Body of pancreas (tissue), 4 donors: ENCODE results near the gene GLI2. TPM values are rescaled to one million over a fixed set of nuclear protein-coding genes. Genes with fewer than 3 reads are reported as not detected.

Experiments
- ATAC-seq: fragments of 150-250 bp; one replicate; pipeline ENCODE4 v1.9.1; 2016
- DNase-seq, 4 donors: peaks; one replicate each; pipeline ENCODE4 v3.0.0-alpha.2; 2019
- H3K27ac ChIP-seq, 4 donors: fragments of 200-600 bp; sonication (generic); 1 replicate in 3 of 4; 2 replicates in 1 of 4; pipeline versions ENCODE4 v1.5.1 to v1.6.1; 2016 to 2019; ENCODE audit warnings: mild to moderate bottlenecking in 1 of 4, mixed read lengths in 1 of 4, moderate library complexity in 1 of 4
- H3K27me3 ChIP-seq, 2 donors: fragments of 200-600 bp; sonication (generic); one replicate each; pipeline ENCODE4 v1.6.0; 2016; ENCODE audit warnings: mild to moderate bottlenecking in 1 of 2
- H3K36me3 ChIP-seq, 2 donors: fragments of 200-600 bp; sonication (generic); replicated peaks in 1 of 2; 2 replicates each; pipeline ENCODE4 v1.5.1; 2016; ENCODE audit warnings: low read depth in 2 of 2; ENCODE audit not compliant: insufficient read depth in 1 of 2
- H3K4me1 ChIP-seq: fragments of 200-600 bp; sonication (generic); one replicate; pipeline ENCODE4 v1.6.0; 2016
- H3K4me3 ChIP-seq, 2 donors: fragments of 200-600 bp; sonication (generic); 1 replicate in 1 of 2; 2 replicates in 1 of 2; pipeline ENCODE4 v1.5.1; 2016 to 2019
- H3K9me3 ChIP-seq, 3 donors: fragments of 200-600 bp; sonication (generic); 1 replicate in 2 of 3; 2 replicates in 1 of 3; pipeline ENCODE4 v1.5.1; 2016
- POLR2A ChIP-seq, 3 donors: fragments of 450-650 bp; IDR thresholded peaks; one replicate each; pipeline ENCODE4 v1.6.1; 2016; ENCODE audit warnings: antibody characterized with exemption in 3 of 3, mild to moderate bottlenecking in 2 of 3
- WGBS, 2 donors: methylation state at CpG; one replicate each; pipeline ENCODE4 v1.1.5; 2017; 5-methylcytosine and 5-hydroxymethylcytosine counted together
- intact Hi-C: fragments of 100-400 bp; cut with DNase I; formaldehyde crosslinking; loops from one replicate; pipeline ENCODE4 v1.15.1; 2023
- total RNA-seq, 2 donors: library from RNA; depleted of rRNA; stranded (reverse); fragments of >200 nt; gene quantifications; one replicate each; pipeline ENCODE4 v1.1.0, GENCODE V29; 2016
- TF ChIP-seq, protein P1 (sequence below), 7 experiments: fragments of 450-650 bp in 4 of 7; fragments of 200-600 bp in 3 of 7; sonication (generic) in 3 of 7; IDR thresholded peaks; one replicate each; pipeline ENCODE4 v1.5.1; 2016 to 2019; ENCODE audit warnings: antibody characterized with exemption in 7 of 7

GLI2 gene
- total RNA-seq, 2 donors from 2014 or later, result 1.0 to 1.3 TPM

DNA sequence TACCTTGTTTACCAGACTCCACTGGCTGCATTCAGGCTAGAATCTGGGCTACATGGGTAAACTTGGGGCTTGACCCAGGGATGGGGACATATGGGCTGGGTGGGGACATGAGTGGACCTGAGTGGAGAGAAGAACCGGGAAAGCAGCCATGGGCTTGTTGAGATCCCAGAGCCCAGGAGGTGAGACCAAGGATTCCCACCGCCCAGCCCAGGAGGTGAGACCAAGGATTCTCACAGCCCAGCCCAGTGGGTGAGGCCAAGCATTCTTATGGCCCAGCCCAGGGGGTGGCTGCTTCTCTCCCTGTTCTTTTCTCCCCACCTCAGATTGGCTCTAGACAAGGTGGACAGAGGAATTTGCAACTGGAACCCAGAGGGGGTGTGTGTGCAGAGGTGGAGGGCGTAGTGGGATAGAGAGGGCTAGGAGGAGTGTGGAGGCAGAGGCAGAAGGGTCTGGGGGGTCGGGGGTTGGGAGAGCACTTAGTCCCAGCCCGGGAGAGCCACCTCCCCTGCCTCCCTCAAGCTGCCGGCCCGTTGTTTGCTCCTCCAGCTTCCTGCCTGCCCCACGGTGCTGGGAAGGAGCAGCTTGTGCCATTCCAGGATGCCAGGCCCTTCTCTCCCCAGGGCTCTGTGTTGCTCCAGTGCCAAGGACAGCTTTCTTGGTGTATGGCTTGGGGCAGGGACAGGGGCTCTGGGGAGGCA is 25.6 kb downstream of the GLI2 start:
- no peak overlapping the region for H3K4me3 ChIP-seq
- DNase-seq (peak in 1 of 4 donors; percentile 4), ATAC-seq (no peak)
- intact Hi-C loops, result no loop called here
- TF ChIP-seq POLR2A (IDR thresholded peaks at IDR 0.05), result no peak
- TF ChIP-seq, protein P1, sequence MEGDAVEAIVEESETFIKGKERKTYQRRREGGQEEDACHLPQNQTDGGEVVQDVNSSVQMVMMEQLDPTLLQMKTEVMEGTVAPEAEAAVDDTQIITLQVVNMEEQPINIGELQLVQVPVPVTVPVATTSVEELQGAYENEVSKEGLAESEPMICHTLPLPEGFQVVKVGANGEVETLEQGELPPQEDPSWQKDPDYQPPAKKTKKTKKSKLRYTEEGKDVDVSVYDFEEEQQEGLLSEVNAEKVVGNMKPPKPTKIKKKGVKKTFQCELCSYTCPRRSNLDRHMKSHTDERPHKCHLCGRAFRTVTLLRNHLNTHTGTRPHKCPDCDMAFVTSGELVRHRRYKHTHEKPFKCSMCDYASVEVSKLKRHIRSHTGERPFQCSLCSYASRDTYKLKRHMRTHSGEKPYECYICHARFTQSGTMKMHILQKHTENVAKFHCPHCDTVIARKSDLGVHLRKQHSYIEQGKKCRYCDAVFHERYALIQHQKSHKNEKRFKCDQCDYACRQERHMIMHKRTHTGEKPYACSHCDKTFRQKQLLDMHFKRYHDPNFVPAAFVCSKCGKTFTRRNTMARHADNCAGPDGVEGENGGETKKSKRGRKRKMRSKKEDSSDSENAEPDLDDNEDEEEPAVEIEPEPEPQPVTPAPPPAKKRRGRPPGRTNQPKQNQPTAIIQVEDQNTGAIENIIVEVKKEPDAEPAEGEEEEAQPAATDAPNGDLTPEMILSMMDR (IDR thresholded peaks at IDR 0.05), result no peak
- no peaks in the 10 kb centered on the region for H3K9me3 ChIP-seq
- no peaks in the 10 kb centered on the region for H3K36me3 ChIP-seq
- no peaks in the 10 kb centered on the region for H3K27me3 ChIP-seq
- WGBS, 2 donors, result 64 to 68% methylated on average over 6 to 8 of the region's 8 CpGs
- no peaks in the 10 kb centered on the region for H3K4me1 ChIP-seq
- no peak overlapping the region for H3K27ac ChIP-seq

GRCh38 chr2:120761911-120762310 is 26.2 kb downstream of the GLI2 start:
- no peaks in the 10 kb centered on the region for H3K36me3 ChIP-seq
- 85 to 89% methylated on average over 2 to 5 of the region's 5 CpGs for WGBS, 2 donors
- H3K4me1 ChIP-seq, result no peaks in the 10 kb centered on the region
- TF ChIP-seq, protein P1 (IDR thresholded peaks at IDR 0.05), result no peak
- TF ChIP-seq POLR2A (IDR thresholded peaks at IDR 0.05), result no peak
- ATAC-seq (no peak), DNase-seq (peak in 1 of 4 donors; percentile 3)
- H3K4me3 ChIP-seq, result no peak overlapping the region
- no peaks in the 10 kb centered on the region for H3K27me3 ChIP-seq
- no peaks in the 10 kb centered on the region for H3K9me3 ChIP-seq
- H3K27ac ChIP-seq, result no peak overlapping the region
- intact Hi-C loops, result no loop called here

DNA sequence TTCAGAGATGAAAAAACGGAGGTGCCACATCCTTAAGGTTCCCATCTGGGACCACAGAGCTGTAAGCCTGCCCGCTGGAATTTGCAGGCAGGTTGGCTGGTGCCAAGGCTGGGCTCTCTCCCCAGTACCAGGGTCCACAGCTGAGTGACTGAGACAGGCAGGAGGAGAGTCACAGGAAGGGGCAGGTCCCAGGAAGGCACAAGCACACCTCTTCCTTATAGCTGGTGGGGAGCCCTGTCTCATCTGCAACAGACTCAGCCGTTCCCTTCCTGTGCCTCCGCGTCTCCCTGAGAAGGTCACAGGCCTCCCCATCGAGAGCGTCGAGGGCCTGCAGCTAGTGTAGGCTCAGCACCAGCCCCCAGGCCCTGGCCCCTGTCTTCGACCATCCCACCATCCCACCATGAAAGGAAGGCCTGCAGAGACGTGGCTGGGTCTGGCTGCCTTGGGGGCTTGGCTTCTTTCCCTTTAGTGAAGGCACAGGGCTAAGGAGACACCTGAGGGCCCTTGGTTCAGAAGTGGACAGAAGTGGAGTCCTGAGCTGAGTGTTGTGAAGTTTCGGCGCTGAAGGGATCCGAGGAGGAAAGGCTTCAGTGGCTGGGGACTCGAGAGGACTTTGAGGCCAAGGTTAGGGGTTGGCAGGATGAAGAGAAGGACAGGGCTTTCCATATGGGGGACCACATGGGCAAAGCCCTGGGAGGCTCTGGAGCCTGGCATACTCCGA is 26.8 kb downstream of the GLI2 start:
- no peak overlapping the region for H3K27ac ChIP-seq
- TF ChIP-seq, protein P1 (IDR thresholded peaks at IDR 0.05), result no peak
- no peak for TF ChIP-seq POLR2A (IDR thresholded peaks at IDR 0.05)
- no peaks in the 10 kb centered on the region for H3K4me1 ChIP-seq
- H3K27me3 ChIP-seq, result no peaks in the 10 kb centered on the region
- peak in 1 of 4 donors; percentile 7 for DNase-seq
- no peak for ATAC-seq
- 77 to 90% methylated on average over 12 of the region's 15 CpGs for WGBS, 2 donors
- no peak overlapping the region for H3K4me3 ChIP-seq
- intact Hi-C loops, result no loop called here
- no peaks in the 10 kb centered on the region for H3K36me3 ChIP-seq
- no peaks in the 10 kb centered on the region for H3K9me3 ChIP-seq

DNA sequence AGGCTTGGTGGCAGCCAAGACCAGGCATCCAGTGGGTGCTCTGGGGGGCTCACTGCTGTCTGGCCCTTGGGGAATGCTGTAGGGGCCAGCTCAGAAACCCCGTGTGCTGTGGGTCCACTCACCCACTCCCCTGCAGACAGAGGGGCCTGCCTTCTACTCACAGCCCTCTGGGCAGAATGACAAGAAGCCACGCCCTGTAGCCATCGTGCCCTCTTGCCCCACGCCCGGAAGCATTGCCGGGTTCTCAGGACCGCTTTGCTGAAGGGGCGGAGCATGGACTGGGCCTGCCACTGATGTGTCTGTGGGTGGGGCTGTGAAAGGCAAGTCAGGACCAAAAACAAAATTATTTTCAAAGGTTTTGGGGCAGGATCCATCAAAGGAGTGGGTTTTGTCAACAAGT is 27.8 kb downstream of the GLI2 start:
- WGBS, 2 donors, result 81 to 85% methylated on average over 7 to 8 of the region's 8 CpGs
- intact Hi-C loops, result no loop called here
- no peaks in the 10 kb centered on the region for H3K9me3 ChIP-seq
- DNase-seq, result peak in 1 of 4 donors; percentile 10
- no peaks in the 10 kb centered on the region for H3K36me3 ChIP-seq
- no peak for ATAC-seq
- no peak overlapping the region for H3K27ac ChIP-seq
- no peaks in the 10 kb centered on the region for H3K27me3 ChIP-seq
- TF ChIP-seq, protein P1 (IDR thresholded peaks at IDR 0.05), result no peak
- TF ChIP-seq POLR2A (IDR thresholded peaks at IDR 0.05), result no peak
- no peaks in the 10 kb centered on the region for H3K4me1 ChIP-seq
- no peak overlapping the region for H3K4me3 ChIP-seq
